ENCODE measurements around the gene ANO2. TPM values are rescaled to one million over a fixed set of nuclear protein-coding genes. Genes with fewer than 3 reads are reported as not detected.

ANO2 gene
- total RNA-seq, 1 donor from 2014 or later, result 1.5 TPM

GRCh38 chr12:5927732-5928516 is 17.1 kb downstream of the ANO2 start:
- Histone ChIP-seq H3K4me3 (ENCODE audit: low read depth, low read length) (no peak overlapping the region), H3K36me3 (ENCODE audit: control insufficient read depth, insufficient read depth, low read length) (no peaks in the 10 kb centered on the region), H3K27me3 (ENCODE audit: control insufficient read depth, insufficient read depth, low read length) (peaks cover 3% of the 10 kb centered on the region)
- DNase-seq (ENCODE audit: low read depth), result no peak
- no peak for TF ChIP-seq CTCF (IDR thresholded peaks at IDR 0.05; ENCODE audit: insufficient read depth, low read length, poor library complexity, severe bottlenecking)

GRCh38 chr12:5925646-5926045 is 19.4 kb downstream of the ANO2 start:
- H3K4me3 ChIP-seq (ENCODE audit: low read depth, low read length), result no peak overlapping the region
- no peak for TF ChIP-seq CTCF (IDR thresholded peaks at IDR 0.05; ENCODE audit: insufficient read depth, low read length, poor library complexity, severe bottlenecking)
- no peak for DNase-seq (ENCODE audit: low read depth)
- peaks cover 3% of the 10 kb centered on the region for H3K27me3 ChIP-seq (ENCODE audit: control insufficient read depth, insufficient read depth, low read length)
- no peaks in the 10 kb centered on the region for H3K36me3 ChIP-seq (ENCODE audit: control insufficient read depth, insufficient read depth, low read length)

- no peak overlapping the region for H3K4me3 ChIP-seq (ENCODE audit: low read depth, low read length)
- DNase-seq (ENCODE audit: low read depth), result no peak
- H3K36me3 ChIP-seq (ENCODE audit: control insufficient read depth, insufficient read depth, low read length), result no peaks in the 10 kb centered on the region
- peaks cover 3% of the 10 kb centered on the region for H3K27me3 ChIP-seq (ENCODE audit: control insufficient read depth, insufficient read depth, low read length)
- no peak for TF ChIP-seq CTCF (IDR thresholded peaks at IDR 0.05; ENCODE audit: insufficient read depth, low read length, poor library complexity, severe bottlenecking)
These were observed 20.7 kb downstream of the ANO2 start for GRCh38 chr12:5924342-5924741.

- peaks cover 3% of the 10 kb centered on the region for H3K27me3 ChIP-seq (ENCODE audit: control insufficient read depth, insufficient read depth, low read length)
- no peaks in the 10 kb centered on the region for H3K36me3 ChIP-seq (ENCODE audit: control insufficient read depth, insufficient read depth, low read length)
- no peak for DNase-seq (ENCODE audit: low read depth)
- H3K4me3 ChIP-seq (ENCODE audit: low read depth, low read length), result no peak overlapping the region
- no peak for TF ChIP-seq CTCF (IDR thresholded peaks at IDR 0.05; ENCODE audit: insufficient read depth, low read length, poor library complexity, severe bottlenecking)
These were observed 21.3 kb downstream of the ANO2 start for GRCh38 chr12:5923751-5924150.

- Histone ChIP-seq H3K36me3 (ENCODE audit: control insufficient read depth, insufficient read depth, low read length) (no peaks in the 10 kb centered on the region), H3K4me3 (ENCODE audit: low read depth, low read length) (no peak overlapping the region)
- no peak for TF ChIP-seq CTCF (IDR thresholded peaks at IDR 0.05; ENCODE audit: insufficient read depth, low read length, poor library complexity, severe bottlenecking)
These were observed 21.9 kb downstream of the ANO2 start for GRCh38 chr12:5923043-5923605.

More at GRCh38 chr12:5923043-5923605, 21.9 kb downstream of the ANO2 start:
- peaks cover 3% of the 10 kb centered on the region for H3K27me3 ChIP-seq (ENCODE audit: control insufficient read depth, insufficient read depth, low read length)
- no peak for DNase-seq (ENCODE audit: low read depth)
